WTC11 (cell line): Measurements from ENCODE around the gene VGLL3.

Experiments
- ATF2 ChIP-seq: sonication (generic); formaldehyde crosslinking; IDR thresholded peaks from 2 replicates; pipeline ENCODE4 v1.8.1; 2022; ENCODE audit warnings: low read depth, missing genetic modification reagents, borderline replicate concordance
- CTCF ChIP-seq: fragments of 200-600 bp; IDR thresholded peaks from 2 replicates; pipeline ENCODE4 v1.8.0; 2022; ENCODE audit warnings: antibody characterized with exemption
- ESRRA ChIP-seq: sonication (generic); formaldehyde crosslinking; IDR thresholded peaks from 2 replicates; pipeline ENCODE4 v1.8.1; 2022; ENCODE audit warnings: mild to moderate bottlenecking, missing genetic modification reagents, borderline replicate concordance
- FOXJ3 ChIP-seq: sonication (generic); formaldehyde crosslinking; IDR thresholded peaks from 2 replicates; pipeline ENCODE4 v1.9.0; 2021; ENCODE audit warnings: missing genetic modification reagents, mild to moderate bottlenecking, borderline replicate concordance
- NR2C2 ChIP-seq: sonication (generic); formaldehyde crosslinking; IDR thresholded peaks from 2 replicates; pipeline ENCODE4 v1.8.0; 2022; ENCODE audit warnings: mild to moderate bottlenecking, missing genetic modification reagents
- PREB ChIP-seq: sonication (generic); formaldehyde crosslinking; IDR thresholded peaks from 2 replicates; pipeline ENCODE4 v1.8.1; 2022; ENCODE audit warnings: mild to moderate bottlenecking, missing genetic modification reagents, moderate library complexity, borderline replicate concordance
- USF2 ChIP-seq: sonication (generic); formaldehyde crosslinking; IDR thresholded peaks from 2 replicates; pipeline ENCODE4 v1.8.1; 2023; ENCODE audit warnings: mild to moderate bottlenecking, missing genetic modification reagents, moderate library complexity
- ZNF219 ChIP-seq: sonication (generic); formaldehyde crosslinking; IDR thresholded peaks from 2 replicates; pipeline ENCODE4 v1.8.0; 2023; ENCODE audit warnings: missing genetic modification reagents, mild to moderate bottlenecking, borderline replicate concordance
- ZNF281 ChIP-seq: sonication (generic); formaldehyde crosslinking; IDR thresholded peaks from 2 replicates; pipeline ENCODE4 v1.8.0; 2023; ENCODE audit warnings: mild to moderate bottlenecking, missing genetic modification reagents
- ZNF317 ChIP-seq: sonication (generic); formaldehyde crosslinking; IDR thresholded peaks from 2 replicates; pipeline ENCODE4 v1.8.1; 2023; ENCODE audit warnings: low read depth, mild to moderate bottlenecking, moderate library complexity, missing genetic modification reagents, borderline replicate concordance
- TF ChIP-seq, protein P1 (sequence below): sonication (generic); formaldehyde crosslinking; IDR thresholded peaks from 2 replicates; pipeline ENCODE4 v1.8.0; 2022; ENCODE audit warnings: mild to moderate bottlenecking, missing genetic modification reagents
- TF ChIP-seq, protein P2 (sequence below): sonication (generic); formaldehyde crosslinking; IDR thresholded peaks from 2 replicates; pipeline ENCODE4 v1.8.1; 2022; ENCODE audit warnings: mild to moderate bottlenecking, moderate library complexity, missing genetic modification reagents
- TF ChIP-seq, protein P3 (sequence below): sonication (generic); formaldehyde crosslinking; IDR thresholded peaks from 2 replicates; pipeline ENCODE4 v1.8.1; 2022; ENCODE audit warnings: low read depth, mild to moderate bottlenecking, moderate library complexity, missing genetic modification reagents, borderline replicate concordance
- TF ChIP-seq, protein P4 (sequence below): sonication (generic); formaldehyde crosslinking; IDR thresholded peaks from 2 replicates; pipeline ENCODE4 v1.8.0; 2022; ENCODE audit warnings: mild to moderate bottlenecking, missing genetic modification reagents

DNA sequence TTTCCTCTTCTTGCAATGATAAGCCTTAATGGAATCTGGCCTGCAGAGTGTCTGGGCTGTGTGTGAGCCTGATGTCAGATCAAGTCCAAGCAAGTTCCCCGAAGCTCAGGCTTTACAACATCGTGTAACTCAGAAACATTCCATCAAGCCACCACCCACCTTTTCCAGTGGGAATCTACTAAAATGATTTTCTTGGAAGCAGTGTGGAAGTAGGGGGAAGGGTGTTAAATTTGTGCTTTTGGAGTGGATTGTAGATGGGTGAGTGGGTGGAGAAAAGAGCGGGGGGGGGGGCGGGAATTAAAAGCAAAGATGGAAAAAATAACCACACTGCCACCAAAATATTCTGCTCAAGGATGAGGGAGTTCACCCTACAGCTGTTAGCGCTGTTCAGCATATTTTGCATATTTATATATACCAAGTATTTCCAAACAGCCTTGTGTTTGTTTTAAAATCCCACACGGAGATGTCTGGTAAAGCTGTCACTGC is 53.6 kb downstream of the VGLL3 start:
- no peak for TF ChIP-seq ATF2 (CRISPR knock-in tag)
- TF ChIP-seq FOXJ3 (CRISPR knock-in tag), result no peak
- TF ChIP-seq CTCF, result no peak
- no peak for TF ChIP-seq ZNF317 (CRISPR knock-in tag)
- no peak for TF ChIP-seq PREB (CRISPR knock-in tag)
- TF ChIP-seq, protein P1, sequence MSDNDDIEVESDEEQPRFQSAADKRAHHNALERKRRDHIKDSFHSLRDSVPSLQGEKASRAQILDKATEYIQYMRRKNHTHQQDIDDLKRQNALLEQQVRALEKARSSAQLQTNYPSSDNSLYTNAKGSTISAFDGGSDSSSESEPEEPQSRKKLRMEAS (CRISPR knock-in tag), result no peak
- no peak for TF ChIP-seq USF2
- TF ChIP-seq ESRRA (CRISPR knock-in tag), result no peak
- TF ChIP-seq, protein P2, sequence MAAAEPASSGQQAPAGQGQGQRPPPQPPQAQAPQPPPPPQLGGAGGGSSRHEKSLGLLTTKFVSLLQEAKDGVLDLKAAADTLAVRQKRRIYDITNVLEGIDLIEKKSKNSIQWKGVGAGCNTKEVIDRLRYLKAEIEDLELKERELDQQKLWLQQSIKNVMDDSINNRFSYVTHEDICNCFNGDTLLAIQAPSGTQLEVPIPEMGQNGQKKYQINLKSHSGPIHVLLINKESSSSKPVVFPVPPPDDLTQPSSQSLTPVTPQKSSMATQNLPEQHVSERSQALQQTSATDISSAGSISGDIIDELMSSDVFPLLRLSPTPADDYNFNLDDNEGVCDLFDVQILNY (CRISPR knock-in tag), result no peak
- TF ChIP-seq, protein P3, sequence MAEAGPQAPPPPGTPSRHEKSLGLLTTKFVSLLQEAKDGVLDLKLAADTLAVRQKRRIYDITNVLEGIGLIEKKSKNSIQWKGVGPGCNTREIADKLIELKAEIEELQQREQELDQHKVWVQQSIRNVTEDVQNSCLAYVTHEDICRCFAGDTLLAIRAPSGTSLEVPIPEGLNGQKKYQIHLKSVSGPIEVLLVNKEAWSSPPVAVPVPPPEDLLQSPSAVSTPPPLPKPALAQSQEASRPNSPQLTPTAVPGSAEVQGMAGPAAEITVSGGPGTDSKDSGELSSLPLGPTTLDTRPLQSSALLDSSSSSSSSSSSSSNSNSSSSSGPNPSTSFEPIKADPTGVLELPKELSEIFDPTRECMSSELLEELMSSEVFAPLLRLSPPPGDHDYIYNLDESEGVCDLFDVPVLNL, result no peak
- TF ChIP-seq, protein P4, sequence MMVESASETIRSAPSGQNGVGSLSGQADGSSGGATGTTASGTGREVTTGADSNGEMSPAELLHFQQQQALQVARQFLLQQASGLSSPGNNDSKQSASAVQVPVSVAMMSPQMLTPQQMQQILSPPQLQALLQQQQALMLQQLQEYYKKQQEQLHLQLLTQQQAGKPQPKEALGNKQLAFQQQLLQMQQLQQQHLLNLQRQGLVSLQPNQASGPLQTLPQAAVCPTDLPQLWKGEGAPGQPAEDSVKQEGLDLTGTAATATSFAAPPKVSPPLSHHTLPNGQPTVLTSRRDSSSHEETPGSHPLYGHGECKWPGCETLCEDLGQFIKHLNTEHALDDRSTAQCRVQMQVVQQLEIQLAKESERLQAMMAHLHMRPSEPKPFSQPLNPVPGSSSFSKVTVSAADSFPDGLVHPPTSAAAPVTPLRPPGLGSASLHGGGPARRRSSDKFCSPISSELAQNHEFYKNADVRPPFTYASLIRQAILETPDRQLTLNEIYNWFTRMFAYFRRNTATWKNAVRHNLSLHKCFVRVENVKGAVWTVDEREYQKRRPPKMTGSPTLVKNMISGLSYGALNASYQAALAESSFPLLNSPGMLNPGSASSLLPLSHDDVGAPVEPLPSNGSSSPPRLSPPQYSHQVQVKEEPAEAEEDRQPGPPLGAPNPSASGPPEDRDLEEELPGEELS (CRISPR knock-in tag), result no peak
- TF ChIP-seq NR2C2 (CRISPR knock-in tag), result no peak
- no peak for TF ChIP-seq ZNF281 (CRISPR knock-in tag)
- TF ChIP-seq ZNF219, result no peak
